ENCODE data around the gene ETV6. TPM values are rescaled to one million over a fixed set of nuclear protein-coding genes. Genes with fewer than 3 reads are reported as not detected.

Gene ETV6
- total RNA-seq, 2 experiments from 2014 or later, result 55.3 to 57.5 TPM

DNA sequence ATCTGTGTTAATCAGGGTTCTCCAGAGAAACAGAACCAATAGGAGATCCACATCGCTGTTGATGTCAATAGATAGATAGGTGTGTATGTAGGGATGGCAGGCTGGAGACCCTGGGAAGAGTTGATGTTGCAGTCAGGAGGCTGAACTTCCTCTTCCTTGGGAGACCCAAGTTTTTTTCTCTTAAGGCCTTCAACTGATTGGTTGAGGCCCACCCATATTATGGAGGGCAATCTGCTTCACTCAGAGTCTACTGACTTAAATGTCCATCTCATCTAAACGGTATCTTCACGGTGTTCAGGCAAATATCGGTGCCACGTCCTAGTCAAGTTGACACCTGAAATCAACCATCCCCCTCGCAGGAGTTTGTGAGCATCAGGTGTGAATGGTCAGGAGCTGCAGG, 63.0 kb downstream of the ETV6 start:
- ChIA-PET POLR2A (interaction anchor here (1.3 kb wide), 1 partner anchor 19 kb away, joined by 4 read pairs; no protein-coding TSS in a partner anchor), CTCF (no interaction called here)
- Mint-ChIP-seq H3K4me3 (no peak overlapping the region), H3K9me3 (no peaks in the 10 kb centered on the region), H3K36me3 (peaks cover 29% of the 10 kb centered on the region), H3K4me1 (ENCODE audit: low read depth) (peaks cover 81% of the 10 kb centered on the region), H3K27me3 (no peaks in the 10 kb centered on the region), H3K27ac (peak overlapping the region; percentile 35)
- intact Hi-C loops (cut with micrococcal nuclease), result loop anchor here (2.0 kb wide), 1 partner anchor 18 kb away; no protein-coding TSS in a partner anchor
- no peak for DNase-seq

DNA sequence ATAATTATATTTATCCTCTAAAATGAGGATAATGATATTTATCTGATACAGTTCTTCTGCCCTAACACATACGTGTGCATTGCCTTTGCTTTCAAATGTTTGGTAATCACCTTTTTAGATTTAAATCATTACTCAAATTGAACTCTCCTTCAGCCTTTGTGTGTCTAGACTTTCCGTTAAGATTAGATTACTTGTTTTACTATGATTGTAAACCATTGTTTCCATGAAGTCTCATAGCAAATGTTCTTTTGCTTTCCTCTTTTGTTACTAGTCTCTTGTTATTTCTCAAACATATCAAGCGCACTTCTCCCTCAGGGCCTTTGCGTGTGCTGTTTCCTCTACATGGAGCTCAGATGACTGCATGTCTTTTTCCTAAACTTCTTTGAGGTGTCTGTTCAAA, 63.7 kb downstream of the ETV6 start:
- POLR2A ChIA-PET, result interaction anchor here (1.0 to 1.5 kb wide), 4 partner anchors 19 to 298 kb away, joined by 3 to 4 read pairs (median 4); no protein-coding TSS in a partner anchor
- Mint-ChIP-seq H3K4me3 (no peak overlapping the region), H3K27ac (peak overlapping the region; percentile 47), H3K27me3 (no peaks in the 10 kb centered on the region), H3K36me3 (peaks cover 31% of the 10 kb centered on the region), H3K9me3 (no peaks in the 10 kb centered on the region), H3K4me1 (ENCODE audit: low read depth) (peaks cover 83% of the 10 kb centered on the region)
- DNase-seq, result peak; percentile 36
- intact Hi-C loops (cut with micrococcal nuclease), result loop anchor here (1.0 to 2.0 kb wide), 3 partner anchors 10 to 49 kb away; no protein-coding TSS in a partner anchor
- CTCF ChIA-PET, result no interaction called here

DNA sequence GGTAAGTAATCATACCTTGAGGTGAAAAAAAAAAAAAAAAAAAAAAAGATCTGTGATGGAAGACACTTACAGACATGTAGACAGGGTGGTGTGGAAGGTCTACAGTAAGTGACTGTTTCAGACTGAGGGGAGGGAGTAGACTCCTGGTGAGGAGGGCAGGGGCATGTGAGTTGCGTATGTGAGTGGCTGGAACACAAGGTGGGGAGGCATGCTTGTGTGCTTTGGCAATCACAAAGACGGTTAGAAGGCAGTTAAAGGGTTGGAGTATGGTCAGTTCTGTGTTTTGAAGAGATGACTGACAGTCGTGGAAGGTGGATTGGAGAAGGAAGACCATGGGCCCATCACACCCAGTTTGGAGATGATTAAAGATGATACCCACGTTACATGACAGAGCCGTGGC, 65.2 kb downstream of the ETV6 start:
- intact Hi-C loops (cut with micrococcal nuclease), result no loop called here
- ChIA-PET CTCF (no interaction called here), POLR2A (no interaction called here)
- H3K27ac Mint-ChIP-seq, result no peak overlapping the region
- no peaks in the 10 kb centered on the region for H3K27me3 Mint-ChIP-seq
- H3K4me1 Mint-ChIP-seq (ENCODE audit: low read depth), result peaks cover 83% of the 10 kb centered on the region
- DNase-seq, result no peak
- peaks cover 31% of the 10 kb centered on the region for H3K36me3 Mint-ChIP-seq
- no peaks in the 10 kb centered on the region for H3K9me3 Mint-ChIP-seq
- no peak overlapping the region for H3K4me3 Mint-ChIP-seq

DNA sequence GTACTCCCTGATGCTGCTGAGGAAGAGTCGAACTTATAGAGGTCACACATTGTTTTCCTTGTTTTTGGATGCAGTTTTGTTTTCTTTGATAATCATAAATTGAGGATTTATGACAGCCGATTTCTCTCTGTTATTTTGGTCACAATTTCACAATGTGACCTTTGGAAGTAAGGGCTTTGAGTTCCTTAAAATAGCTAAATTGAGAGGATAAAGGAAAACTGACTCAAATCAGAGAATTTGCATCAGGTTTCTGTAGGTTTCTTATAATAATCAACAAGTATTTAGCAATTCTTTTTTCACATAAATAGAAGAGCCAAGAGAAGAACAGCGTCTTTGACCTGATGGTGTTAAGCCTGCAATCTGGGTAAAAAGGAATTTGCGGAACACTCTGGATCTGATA, 66.1 kb downstream of the ETV6 start:
- Mint-ChIP-seq H3K9me3 (no peaks in the 10 kb centered on the region), H3K4me3 (no peak overlapping the region), H3K4me1 (ENCODE audit: low read depth) (peaks cover 85% of the 10 kb centered on the region), H3K36me3 (peaks cover 32% of the 10 kb centered on the region), H3K27ac (no peak overlapping the region), H3K27me3 (no peaks in the 10 kb centered on the region)
- CTCF ChIA-PET, result no interaction called here
- POLR2A ChIA-PET, result no interaction called here
- intact Hi-C loops (cut with micrococcal nuclease), result no loop called here
- no peak for DNase-seq

DNA sequence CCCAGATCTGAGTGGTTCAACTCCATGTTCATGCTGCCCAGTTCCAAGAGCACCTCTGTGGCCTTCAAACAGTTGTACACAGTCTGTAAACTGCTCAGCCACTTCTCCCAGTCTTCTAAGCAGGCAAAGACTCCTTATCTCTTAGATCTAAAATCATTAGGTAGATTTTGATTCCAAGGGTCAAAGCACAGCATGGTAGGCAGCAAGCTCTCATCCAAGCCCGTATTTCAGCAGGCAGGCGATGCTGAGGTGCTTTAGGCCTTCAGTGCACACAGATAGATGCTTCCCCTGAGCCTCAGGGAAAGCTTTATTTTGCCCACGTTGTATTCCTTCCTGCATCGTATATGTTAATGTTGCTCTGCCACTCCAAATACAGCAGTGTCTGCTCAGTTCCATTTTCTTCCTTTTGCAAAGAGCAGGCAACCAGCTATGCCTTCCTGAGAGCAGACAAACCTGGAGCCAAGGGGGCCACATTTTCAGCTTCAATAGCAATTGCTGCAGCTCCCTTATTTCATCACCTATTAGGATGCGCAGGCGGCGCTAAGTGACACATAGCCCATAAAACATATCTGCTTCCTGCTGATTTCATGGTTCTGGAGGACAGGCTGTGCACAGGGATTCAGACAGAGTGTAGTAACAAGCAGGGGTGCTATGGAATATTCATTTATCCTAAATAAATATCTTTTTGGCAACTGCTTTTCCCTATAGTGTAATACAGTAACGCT, 67.5 kb downstream of the ETV6 start:
- H3K27ac Mint-ChIP-seq, result no peak overlapping the region
- H3K27me3 Mint-ChIP-seq, result no peaks in the 10 kb centered on the region
- no peak overlapping the region for H3K4me3 Mint-ChIP-seq
- peaks cover 81% of the 10 kb centered on the region for H3K4me1 Mint-ChIP-seq (ENCODE audit: low read depth)
- peaks cover 32% of the 10 kb centered on the region for H3K36me3 Mint-ChIP-seq
- intact Hi-C loops (cut with micrococcal nuclease), result no loop called here
- ChIA-PET CTCF (no interaction called here), POLR2A (no interaction called here)
- no peaks in the 10 kb centered on the region for H3K9me3 Mint-ChIP-seq
- no peak for DNase-seq

DNA sequence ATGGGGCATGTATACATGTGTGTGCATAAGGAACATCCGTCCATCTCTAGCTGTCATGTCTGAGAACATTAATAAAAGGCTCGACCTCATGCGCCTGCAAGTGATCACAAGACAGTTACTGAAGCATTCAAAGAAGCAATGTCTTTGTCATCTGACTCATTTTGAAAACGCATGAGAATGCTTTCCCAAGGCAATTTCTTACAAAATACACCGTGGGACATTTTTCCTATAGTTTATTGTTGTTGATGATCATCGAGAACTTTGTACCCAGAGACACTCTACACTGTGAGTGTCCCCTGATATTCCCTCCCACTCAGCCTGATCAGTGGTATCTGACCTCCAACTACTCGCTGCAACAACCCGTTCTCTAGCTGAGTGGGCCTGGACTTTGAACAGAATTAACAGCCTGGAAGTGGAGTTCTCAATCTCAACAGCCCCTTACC, 68.1 kb downstream of the ETV6 start:
- DNase-seq, result no peak
- Mint-ChIP-seq H3K27me3 (no peaks in the 10 kb centered on the region), H3K9me3 (no peaks in the 10 kb centered on the region), H3K4me1 (ENCODE audit: low read depth) (peaks cover 81% of the 10 kb centered on the region), H3K36me3 (peaks cover 30% of the 10 kb centered on the region), H3K27ac (no peak overlapping the region), H3K4me3 (no peak overlapping the region)
- CTCF ChIA-PET, result no interaction called here
- POLR2A ChIA-PET, result no interaction called here
- intact Hi-C loops (cut with micrococcal nuclease), result no loop called here

DNA sequence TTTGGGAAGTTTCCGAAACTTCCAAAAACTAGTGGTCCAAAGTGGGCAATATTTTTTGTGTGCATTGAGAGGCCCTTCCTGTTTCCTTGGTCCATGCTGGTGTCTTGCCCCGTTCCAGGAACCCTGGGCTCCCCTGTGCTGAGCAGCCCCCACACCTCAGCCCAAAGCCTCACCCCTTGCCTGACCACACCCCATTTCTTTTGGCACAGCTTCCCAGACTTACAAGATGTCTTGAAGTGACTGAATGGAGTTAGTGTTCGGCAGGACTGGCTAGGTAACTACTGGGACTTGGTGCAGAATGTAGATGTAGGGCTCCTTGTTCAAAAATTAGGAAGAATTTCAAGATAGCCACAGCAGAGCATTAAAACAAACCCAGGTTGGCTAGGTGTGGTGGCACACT, 68.6 kb downstream of the ETV6 start:
- intact Hi-C loops (cut with micrococcal nuclease), result no loop called here
- no peak overlapping the region for H3K27ac Mint-ChIP-seq
- H3K36me3 Mint-ChIP-seq, result peaks cover 26% of the 10 kb centered on the region
- DNase-seq, result no peak
- peaks cover 76% of the 10 kb centered on the region for H3K4me1 Mint-ChIP-seq (ENCODE audit: low read depth)
- H3K27me3 Mint-ChIP-seq, result no peaks in the 10 kb centered on the region
- H3K4me3 Mint-ChIP-seq, result no peak overlapping the region
- H3K9me3 Mint-ChIP-seq, result no peaks in the 10 kb centered on the region
- POLR2A ChIA-PET, result interaction anchor here (0.7 kb wide), 1 partner anchor 19 kb away, joined by 5 read pairs; no protein-coding TSS in a partner anchor
- CTCF ChIA-PET, result no interaction called here

DNA sequence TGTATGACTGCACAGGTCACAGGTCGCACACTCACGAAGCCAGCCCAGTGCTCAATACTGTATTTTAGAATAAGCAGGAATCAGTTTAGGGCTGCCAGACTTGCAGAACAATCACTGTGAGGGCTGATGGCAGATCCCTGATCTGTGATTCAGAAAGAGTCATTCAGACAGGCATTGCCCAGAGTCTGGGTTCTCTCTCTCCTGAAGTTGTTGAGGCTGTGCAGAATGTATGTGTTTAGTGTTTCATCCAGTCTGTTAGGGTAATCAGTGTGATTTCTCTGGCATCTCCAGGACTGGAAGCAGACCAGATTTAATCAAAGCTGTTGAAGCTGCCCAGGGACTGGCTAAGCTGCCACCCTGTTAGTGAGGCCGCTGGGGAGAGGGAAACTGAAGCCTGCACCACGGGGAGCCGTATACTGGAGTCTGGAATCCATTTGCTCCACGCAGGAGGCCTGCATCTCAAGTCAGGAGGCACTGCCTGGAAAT, 69.3 kb downstream of the ETV6 start:
- no peak for DNase-seq
- H3K9me3 Mint-ChIP-seq, result no peaks in the 10 kb centered on the region
- ChIA-PET CTCF (no interaction called here), POLR2A (interaction anchor here (0.7 kb wide), 1 partner anchor 18 kb away, joined by 5 read pairs; no protein-coding TSS in a partner anchor)
- no peak overlapping the region for H3K27ac Mint-ChIP-seq
- H3K27me3 Mint-ChIP-seq, result no peaks in the 10 kb centered on the region
- no peak overlapping the region for H3K4me3 Mint-ChIP-seq
- intact Hi-C loops (cut with micrococcal nuclease), result no loop called here
- H3K36me3 Mint-ChIP-seq, result peaks cover 24% of the 10 kb centered on the region
- H3K4me1 Mint-ChIP-seq (ENCODE audit: low read depth), result peaks cover 73% of the 10 kb centered on the region

DNA sequence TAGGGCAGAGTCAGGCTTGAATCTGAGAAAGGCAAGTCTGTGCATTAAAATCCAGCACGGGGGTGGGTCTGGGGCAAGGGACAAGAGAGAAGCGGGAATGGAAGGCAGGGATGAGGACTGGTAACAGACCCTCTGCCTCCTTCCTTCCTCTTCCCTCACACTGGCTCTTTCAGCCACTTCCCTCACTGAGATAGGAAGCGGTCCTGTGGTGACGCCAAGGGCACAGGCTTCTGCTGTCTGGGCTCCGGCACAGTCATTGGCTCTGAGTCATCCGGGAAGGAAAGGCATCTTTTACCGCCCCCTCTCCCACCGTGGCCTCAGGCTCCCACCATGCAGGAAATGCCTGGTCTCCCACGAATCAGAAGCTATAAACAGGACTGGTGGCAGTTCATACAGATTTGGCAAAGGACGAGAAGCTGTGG, 70.2 kb downstream of the ETV6 start:
- Mint-ChIP-seq H3K4me3 (no peak overlapping the region), H3K9me3 (no peaks in the 10 kb centered on the region), H3K27ac (peak overlapping the region; percentile 20), H3K27me3 (no peaks in the 10 kb centered on the region), H3K4me1 (ENCODE audit: low read depth) (peaks cover 72% of the 10 kb centered on the region), H3K36me3 (peaks cover 18% of the 10 kb centered on the region)
- peak; percentile 74 for DNase-seq
- CTCF ChIA-PET, result no interaction called here
- POLR2A ChIA-PET, result interaction anchor here (0.6 to 1.1 kb wide), 3 partner anchors 18 to 140 kb away, joined by 3 read pairs; no protein-coding TSS in a partner anchor
- intact Hi-C loops (cut with micrococcal nuclease), result no loop called here

DNA sequence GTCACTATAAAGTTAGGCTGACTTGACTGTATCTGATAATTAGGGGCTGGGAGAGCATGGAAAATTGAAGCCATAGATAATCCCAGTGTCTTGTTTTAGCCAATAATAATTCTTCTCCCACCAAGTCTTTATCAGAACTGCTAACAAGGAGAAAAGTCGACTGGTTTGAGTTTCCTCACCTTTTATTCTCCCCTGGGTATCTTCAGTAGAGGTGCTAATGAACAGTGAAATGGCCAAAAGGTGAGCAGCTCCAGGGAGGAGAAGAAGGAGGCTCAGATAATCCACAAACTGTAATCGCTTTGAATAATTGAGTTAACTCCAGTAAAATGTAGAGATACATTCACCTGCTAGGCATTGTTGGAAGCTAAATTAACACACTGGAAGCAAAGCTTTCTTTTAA, 72.6 kb downstream of the ETV6 start:
- ChIA-PET POLR2A (no interaction called here), CTCF (interaction anchor here (1.4 to 1.5 kb wide), 2 partner anchors 288 to 311 kb away, joined by 3 read pairs; no protein-coding TSS in a partner anchor)
- Mint-ChIP-seq H3K36me3 (peaks cover 12% of the 10 kb centered on the region), H3K4me1 (ENCODE audit: low read depth) (peaks cover 79% of the 10 kb centered on the region), H3K9me3 (no peaks in the 10 kb centered on the region), H3K27me3 (no peaks in the 10 kb centered on the region), H3K4me3 (no peak overlapping the region), H3K27ac (no peak overlapping the region)
- no peak for DNase-seq
- intact Hi-C loops (cut with micrococcal nuclease), result no loop called here

DNA sequence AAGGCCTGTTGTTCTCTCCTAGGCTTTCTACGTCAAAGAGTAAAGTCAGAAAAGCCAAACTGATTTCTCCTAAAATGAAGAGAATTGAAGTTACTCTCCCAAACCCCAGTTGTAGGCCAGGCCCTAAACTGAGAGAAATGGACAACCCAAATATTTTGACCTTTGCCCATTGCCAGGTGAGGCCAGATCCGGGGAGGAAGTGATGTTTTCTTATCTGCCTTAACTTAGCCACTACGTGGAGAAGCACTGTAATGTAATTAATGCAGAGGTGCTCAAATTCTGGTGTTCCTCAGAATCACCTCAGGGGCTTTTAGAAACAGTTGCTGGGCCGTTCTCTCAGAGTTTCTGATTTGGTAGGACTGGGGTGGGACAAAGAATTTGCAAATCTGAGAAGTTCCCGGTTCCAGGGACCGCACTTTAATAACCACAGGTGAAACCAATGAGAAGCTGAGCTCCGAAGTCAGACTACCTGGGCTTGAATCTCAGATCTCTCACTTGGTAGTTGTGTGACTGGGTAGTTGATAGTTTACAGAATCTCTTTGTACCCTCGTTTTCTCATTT, 73.2 kb downstream of the ETV6 start:
- peaks cover 79% of the 10 kb centered on the region for H3K4me1 Mint-ChIP-seq (ENCODE audit: low read depth)
- CTCF ChIA-PET, result interaction anchor here (1.4 to 1.5 kb wide), 2 partner anchors 287 to 310 kb away, joined by 3 read pairs; no protein-coding TSS in a partner anchor
- no peaks in the 10 kb centered on the region for H3K27me3 Mint-ChIP-seq

DNA sequence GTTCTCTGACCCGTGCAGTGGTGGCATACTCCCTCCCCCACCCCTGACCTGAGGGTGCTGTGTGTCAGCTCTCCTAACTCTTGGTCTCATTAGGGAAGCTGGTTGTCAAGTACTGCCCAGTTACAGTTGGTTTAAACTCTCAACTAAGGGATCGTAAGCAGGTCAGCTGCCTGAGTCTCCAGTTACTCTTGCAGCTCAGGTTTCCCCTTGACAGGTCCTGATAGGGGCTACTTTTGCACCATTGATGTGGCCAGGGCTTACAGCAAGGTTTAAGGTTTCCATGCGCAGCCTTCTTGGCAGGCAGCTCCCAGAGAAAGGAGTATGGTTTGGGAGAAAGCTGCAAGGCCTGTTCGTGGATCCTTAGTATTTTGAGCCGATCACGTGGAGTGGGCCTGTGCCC, 74.5 kb downstream of the ETV6 start:
- H3K27me3 Mint-ChIP-seq, result no peaks in the 10 kb centered on the region
- no peaks in the 10 kb centered on the region for H3K9me3 Mint-ChIP-seq
- intact Hi-C loops (cut with micrococcal nuclease), result no loop called here
- ChIA-PET POLR2A (no interaction called here), CTCF (no interaction called here)
- peaks cover 11% of the 10 kb centered on the region for H3K36me3 Mint-ChIP-seq
- no peak overlapping the region for H3K4me3 Mint-ChIP-seq
- H3K27ac Mint-ChIP-seq, result no peak overlapping the region
- peaks cover 78% of the 10 kb centered on the region for H3K4me1 Mint-ChIP-seq (ENCODE audit: low read depth)
- DNase-seq, result no peak

More for the DNA sequence above, 73.2 kb downstream of the ETV6 start:
- DNase-seq, result no peak
- no peak overlapping the region for H3K27ac Mint-ChIP-seq
- POLR2A ChIA-PET, result no interaction called here
- no peak overlapping the region for H3K4me3 Mint-ChIP-seq
- peaks cover 12% of the 10 kb centered on the region for H3K36me3 Mint-ChIP-seq
- intact Hi-C loops (cut with micrococcal nuclease), result no loop called here
- no peaks in the 10 kb centered on the region for H3K9me3 Mint-ChIP-seq
